ENCODE results near the gene CIAO3.

Gene CIAO3

DNA sequence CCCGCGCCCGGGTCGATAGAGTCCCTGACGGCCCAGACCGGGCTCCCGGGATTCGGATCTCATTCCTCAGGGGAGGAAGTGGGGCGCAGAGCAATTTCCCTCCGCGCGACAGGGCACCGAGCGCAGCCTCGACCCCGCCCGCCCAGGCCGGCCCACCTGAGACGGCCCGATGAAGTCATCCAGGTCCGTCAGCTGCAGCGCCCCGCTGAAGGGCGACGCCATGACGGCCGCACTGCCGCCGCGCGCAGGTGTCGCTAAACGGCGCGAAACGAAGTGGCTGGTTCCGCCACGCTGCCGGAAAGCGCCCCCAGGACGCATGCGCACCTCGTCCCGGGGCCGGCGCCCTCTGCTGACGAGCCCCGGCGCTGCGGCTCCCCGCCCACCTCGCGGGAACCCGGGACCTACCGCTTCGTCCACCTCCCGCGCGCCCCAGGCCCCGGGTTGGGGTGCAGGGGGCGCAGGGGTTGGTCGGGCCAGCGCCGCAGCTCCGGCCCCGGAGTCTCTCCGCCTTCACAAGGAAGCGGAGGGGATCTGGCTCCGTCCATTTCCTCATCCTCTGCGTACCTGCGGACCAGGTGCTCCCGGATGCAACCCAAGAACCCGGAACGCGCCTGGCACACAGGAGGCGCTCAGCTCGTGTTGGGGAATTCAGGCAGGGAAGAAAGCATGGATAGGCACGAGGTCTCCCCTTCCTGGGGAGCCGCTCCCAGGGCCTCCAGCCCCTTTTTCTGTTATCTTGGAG lies at the start of gene CIAO3:
Gene CIAO3 (minus strand): TSS at position 234 of the 742 bp plus-strand sequence. CDS start 12 bp downstream, at position 222.
- peak; percentile 88 to 90 (median 88) for DNase-seq (ENCODE audit: low read depth in 2 of 3, low spot score in 1 of 3)

DNA sequence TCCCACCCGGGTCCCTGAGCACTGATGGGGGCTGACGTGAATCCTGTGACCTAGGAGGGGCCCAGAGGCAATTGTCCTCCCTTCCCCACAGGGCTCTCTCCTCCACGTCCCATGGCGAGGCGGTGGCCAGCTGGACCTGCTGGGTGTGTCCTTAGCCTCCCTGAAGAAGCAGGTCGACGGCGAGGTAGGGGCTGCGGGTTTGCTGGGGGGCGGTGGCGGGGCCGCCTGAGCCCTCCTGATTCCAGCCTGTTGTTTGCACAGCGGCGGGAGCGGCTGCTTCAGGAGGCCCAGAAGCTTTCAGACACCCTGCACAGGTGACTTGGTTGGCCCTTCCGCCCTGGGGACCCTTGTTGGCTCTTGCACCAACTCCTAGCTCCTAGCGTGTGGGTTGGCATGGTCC lies 49.3 kb upstream of the CIAO3 start:
- DNase-seq (ENCODE audit: low read depth in 2 of 3, low spot score in 1 of 3) = no peak

DNA sequence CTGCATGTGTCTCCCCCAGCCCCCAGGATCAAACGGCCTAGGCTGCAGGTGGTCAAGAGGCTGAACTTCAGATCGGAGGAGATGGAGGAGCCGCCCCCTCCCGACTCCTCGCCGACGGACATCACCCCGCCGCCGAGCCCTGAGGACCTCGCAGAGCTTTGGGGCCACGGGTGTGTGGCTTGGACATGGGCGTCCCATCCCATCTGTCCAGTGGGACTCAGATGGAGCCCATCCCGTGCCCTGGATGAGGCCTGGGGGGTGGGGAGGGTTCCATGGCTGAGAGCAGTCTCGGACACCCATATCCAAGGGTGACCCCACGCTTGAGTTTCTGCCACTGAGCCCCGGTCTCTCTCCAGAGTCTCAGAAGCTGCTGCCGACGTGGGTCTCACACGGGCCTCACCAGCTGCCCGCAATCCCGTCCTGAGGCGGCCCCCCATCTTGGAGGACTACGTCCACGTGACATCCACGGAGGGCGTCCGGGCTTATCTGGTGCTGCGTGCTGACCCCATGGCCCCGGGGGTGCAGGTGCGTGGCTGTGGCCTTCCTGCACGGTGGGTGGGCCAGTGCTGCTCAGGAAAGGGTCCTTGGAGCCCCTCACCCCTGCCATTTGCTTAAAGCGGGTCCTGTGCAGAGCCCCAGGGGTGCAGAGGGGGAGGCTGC lies 48.5 kb upstream of the CIAO3 start:
- DNase-seq (ENCODE audit: low read depth in 2 of 3, low spot score in 1 of 3) = no peak

DNA sequence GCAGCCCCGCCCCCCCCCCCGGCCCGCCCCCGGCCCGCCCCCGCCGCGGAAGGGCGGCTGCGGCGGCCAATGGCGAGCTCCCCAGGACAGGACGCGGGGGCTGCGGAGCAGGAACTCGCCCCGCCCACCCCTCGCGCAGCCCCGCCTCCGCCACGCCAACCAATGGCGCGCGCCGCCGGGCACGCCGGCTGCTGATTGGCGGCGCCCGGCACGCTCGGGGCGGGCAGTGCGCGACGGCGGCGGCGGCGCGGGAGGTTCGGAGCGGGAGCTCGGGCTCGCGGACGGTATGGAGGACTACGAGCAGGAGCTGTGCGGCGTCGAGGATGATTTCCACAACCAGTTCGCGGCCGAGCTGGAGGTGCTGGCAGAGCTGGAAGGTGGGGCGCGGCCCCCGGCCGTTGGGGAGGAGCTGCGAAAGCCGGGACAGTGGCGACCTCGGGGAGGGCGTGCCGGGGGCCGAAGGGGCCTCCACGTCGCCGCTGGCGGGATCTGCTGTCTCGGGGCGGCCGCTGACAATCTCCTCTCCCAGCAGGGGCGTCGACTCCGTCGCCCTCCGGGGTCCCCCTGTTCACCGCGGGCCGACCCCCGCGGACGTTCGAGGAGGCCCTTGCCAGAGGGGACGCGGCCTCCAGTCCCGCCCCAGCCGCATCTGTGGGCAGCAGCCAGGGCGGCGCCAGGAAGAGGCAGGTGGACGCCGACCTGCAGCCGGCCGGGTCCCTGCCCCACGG lies 47.8 kb upstream of the CIAO3 start, which contains the start of gene CHTF18:
Gene CHTF18 (plus strand): TSS at position 222 of the 728 bp plus-strand sequence. CDS start 65 bp downstream, at position 287.
- peak; percentile 82 to 95 (median 89) for DNase-seq (ENCODE audit: low read depth in 2 of 3, low spot score in 1 of 3)

DNA sequence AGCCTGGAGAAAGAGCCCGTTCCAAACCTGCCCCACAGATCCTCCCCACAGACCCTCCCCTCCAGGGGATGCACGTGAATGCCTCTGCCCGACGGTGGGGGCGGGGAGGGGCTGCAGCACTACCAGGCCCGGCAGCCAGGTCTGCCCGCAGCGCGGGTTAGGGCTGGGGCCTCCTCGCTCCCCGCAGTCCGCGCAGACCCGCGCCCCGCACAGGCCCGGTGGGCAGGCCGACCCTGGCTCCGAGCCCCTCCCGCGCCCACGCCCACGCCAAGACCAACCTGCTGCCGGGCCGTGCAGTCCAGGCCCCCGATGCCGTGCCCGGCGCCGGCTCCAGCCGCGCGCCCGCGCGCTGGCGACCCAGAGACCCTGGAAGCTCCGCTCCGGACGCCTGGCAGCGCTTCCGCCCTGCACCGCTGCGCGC lies 47.2 kb upstream of the CIAO3 start, which contains the start of gene RPUSD1:
Gene RPUSD1 (minus strand): TSS at position 404 of the 421 bp plus-strand sequence. CDS start 644 bp downstream, outside the sequence.
- DNase-seq (ENCODE audit: low read depth in 2 of 3, low spot score in 1 of 3) = no peak

DNA sequence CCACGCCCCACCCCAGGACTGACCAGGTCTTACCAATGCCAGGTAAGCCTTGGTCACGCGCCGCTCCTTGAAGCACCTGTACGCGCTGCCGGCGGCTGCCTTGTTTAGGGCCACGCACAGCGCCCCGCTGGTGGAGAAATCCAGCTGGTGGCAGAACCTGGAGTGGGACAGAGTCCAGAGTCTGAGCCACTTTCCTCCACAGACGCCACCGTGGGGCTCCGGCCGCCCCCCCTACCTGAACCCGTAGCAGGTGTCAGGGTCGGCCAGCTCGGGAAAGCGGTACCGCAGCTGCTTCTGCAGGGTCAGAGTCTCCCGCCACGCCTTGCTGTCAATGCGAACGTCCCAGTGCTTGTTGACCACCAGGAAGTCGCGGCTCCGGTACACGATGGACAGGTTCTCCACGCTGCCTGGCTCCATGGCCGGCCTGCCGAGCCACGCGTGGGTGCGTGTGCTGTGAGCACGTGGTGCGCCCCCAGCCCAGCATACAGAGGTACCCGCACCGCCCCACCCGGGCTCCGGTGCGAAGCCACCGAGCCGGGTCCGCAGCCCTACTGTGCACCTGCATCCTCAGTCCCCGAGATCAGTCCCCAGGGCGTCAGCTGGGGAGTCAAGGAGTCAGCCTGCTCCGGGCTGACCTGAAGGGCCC lies 46.6 kb upstream of the CIAO3 start:
- DNase-seq (ENCODE audit: low read depth in 2 of 3, low spot score in 1 of 3) = no peak

DNA sequence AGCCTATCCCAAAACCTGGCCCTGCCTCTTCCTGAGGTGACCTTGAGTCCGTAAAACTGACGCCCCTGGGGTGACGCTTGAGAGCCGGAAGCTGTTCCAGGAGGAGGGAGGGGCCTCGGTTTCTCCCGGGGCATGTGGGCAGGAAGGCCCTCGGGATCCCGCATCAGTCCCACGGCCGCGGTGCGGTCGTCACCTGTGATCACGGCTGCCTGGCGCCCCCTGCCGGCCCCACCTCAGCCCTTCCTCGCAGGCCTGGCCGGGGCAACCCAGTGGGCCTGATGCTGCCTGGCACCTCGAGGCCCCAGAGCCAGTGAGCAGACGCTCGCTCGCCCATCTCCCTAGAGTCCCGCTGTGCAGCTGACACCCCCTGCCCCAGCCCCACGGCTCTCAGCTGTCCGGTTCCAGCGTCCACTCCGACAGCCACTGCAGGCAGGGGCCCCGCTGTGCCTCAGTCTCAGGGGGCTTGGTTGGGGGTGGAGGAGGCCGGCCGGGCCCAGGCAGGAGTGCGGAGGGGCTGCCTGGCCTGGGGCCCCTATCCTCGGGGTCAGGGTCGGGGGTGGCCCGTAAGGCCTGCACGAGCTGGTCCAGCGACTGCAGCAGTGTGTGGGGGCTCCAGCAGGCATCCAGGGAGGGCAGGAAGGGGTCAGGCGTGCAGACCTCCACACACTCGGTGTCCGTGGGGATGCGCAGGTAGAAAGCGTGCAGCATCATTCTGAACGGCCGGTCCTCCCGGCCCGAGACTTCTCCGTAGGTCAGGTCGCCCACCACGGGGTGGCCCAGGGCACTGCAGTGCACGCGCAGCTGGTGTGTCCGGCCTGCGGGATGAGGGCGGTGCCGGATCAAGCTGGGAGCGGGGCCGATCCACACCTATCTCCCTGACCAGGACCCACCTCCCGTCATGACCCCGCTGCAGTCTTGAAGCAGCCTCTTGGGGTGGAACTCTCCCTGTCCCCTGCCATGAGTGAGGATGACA lies 45.1 kb upstream of the CIAO3 start:
- peak; percentile 57 to 78 (median 71) for DNase-seq (ENCODE audit: low read depth in 2 of 3, low spot score in 1 of 3)

DNA sequence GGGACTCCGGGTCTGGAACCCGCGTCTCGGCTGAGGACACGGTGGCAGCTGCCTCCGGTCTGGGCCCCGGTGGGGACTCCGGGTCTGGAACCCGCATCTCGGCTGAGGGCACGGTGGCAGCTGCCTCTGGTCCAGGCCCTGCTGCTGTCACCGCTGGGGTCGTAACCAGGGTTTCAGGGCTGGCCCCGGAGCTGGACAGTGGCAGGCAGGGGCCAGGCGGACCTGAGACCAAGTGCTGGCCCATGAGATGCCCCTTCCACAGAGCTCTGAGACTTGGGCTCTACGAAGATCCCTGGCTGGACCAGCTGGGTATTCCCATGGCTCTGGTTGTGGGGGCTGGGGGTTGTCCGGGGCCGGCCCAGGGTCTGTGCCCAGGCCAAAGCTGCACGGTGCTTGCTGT lies 43.6 kb upstream of the CIAO3 start:
- DNase-seq (ENCODE audit: low read depth in 2 of 3, low spot score in 1 of 3) = no peak

DNA sequence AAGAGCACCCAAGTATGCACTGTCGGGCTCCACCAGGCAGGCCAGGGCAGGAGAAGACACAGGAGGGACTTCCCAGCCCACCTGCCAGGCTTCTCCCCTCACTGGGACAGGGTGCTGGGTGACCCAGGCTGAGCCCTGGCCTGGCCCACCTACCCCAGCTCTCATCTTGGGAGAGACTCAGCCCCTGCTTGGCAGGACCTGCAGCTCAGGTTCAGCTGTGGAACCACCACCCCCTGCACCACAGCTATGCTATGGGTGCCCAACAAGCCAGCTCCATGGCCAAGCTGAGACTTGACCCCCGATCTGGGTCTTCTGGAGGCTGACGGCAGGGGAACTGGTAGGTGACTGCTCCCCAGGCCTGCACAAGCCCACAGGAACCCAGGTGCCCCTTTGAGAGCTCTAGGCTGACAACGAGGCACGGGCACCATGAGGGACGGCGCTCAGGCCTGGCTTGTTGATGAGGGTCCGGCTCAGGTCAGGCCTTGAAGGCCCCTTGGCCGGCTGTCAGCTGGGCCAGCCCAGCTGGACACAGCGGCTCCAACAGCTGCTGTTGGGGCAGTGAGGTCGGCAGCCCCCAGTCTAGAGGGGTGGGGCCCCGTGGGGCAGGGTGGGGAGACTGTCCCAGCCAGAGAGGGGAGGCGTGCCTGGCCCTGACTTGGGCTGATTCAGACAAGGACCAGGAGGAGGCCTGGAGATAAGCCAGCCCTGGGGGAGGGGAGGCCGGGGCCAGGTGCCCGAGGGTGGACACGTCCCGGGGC lies 42.8 kb upstream of the CIAO3 start:
- no peak for DNase-seq (ENCODE audit: low read depth in 2 of 3, low spot score in 1 of 3)

DNA sequence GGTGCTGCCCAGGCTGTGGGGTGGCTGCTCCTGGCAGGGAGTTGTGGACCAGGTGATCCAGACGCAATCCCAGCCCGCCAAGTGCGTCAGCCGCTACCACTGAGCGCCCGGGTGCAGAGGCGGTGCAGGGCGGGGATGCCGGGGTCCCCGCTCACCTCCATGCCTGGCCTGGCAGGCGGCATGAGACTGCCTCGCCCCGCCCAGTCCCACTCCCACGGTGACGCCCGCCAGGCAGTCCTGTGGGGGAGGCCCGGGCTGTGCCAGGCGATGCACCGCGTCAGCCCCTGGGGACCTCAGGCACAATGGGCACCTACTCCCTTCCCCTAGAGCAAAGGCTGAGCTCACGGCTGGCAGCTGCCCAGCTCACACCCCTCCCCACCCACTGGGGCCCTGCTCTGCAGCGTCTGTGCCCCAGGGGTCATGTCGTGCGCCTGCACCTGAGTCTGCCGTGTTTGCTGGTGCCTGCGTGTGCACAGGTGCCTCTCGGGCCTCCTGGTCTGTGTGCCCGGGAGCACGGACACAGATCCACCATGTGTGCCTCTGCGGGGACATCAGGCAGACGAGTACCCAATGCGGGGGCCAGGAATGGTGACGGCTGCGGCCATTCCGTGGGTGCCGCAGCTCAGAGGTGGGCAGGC lies 42.1 kb upstream of the CIAO3 start:
- DNase-seq (ENCODE audit: low read depth in 2 of 3, low spot score in 1 of 3) = no peak

DNA sequence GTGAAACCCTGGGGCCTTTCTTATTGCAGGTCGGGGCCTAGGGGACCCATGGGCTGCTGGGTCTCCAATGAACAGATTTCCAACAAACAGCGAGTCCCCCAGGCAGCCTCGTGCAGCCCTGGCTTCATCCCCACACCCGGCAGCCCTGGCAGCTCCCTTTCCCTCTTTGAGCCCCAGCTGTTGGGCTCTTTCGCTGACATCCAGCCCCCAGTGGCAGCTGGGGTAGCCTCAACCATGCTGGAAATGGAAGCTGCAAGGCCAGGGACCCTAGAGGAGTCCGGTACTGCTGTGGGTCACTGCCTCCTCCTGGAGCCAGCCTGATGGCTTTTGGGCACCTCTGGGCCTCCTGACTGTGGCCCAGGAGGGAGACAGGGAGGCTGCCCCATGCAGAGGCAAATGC lies 41.5 kb upstream of the CIAO3 start:
- no peak for DNase-seq (ENCODE audit: low read depth in 2 of 3, low spot score in 1 of 3)

DNA sequence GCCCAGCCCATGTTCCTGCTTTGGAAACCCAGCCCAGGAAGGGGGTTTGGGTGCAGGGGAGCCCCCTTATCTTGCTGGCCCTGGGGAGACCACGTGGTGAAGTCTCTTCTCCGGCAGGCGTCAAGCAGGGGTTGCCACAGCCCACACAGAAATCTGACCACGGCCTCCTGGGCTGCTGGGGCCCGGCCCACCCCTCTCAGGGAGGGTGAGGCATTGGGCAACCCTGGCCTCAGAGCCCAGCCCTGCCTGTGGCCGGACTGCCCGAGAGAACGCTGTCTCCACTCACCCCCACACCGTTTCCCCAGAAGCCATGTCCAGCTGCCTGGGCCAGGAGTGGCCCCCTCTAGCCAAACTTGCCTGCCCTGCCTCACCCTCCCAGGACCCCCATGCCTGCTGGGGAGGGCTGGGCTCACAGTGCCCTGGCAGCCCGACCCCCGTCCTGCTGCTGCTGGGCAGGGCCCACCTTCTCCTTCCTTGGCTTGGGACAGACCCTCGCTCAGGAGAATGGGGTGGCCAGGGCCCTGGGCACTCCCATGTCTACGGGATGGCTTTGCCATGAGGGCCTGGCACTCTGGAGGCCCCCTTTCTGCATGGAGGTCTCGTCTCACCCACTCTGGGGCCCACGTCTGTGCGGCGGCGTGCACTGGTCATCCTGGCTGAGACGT lies 40.7 kb upstream of the CIAO3 start:
- DNase-seq (ENCODE audit: low read depth in 2 of 3, low spot score in 1 of 3) = no peak

DNA sequence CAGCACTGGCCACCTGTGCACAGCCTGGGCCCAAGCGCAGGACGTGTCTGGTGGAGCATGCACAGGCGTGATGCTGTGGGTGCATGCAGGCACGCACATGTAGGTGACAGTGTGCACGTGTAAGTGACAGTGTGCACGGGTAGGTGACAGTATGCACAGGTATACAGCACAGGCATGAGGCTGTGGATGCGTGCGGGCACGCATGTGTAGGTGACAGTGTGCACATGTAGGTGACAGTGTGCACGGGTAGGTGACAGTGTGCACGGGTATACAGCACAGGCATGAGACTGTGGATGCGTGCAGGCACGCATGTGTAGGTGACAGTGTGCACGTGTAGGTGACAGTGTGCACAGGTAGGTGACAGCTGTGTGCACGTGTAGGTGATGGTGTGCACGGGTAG lies 39.5 kb upstream of the CIAO3 start:
- no peak for DNase-seq (ENCODE audit: low read depth in 2 of 3, low spot score in 1 of 3)

DNA sequence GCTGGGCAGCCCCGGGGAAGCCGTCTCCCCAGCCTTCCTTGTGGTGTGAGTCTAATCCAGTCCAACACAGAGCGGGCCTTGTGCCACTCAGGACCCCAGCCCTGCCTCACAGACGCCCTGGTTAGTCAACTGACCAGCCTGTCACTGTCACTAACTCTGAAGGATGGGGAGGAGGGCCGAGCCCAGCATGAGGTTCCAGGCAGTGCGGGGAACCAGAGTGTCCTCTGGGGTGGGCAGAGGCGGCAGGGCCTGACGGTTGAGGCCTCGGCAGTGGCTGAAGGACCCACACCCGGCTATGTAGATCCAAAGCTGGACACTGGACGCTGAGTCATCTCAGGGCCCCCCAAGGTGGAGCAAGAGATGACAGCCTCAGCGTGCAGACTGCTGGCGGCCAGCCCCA lies 38.8 kb upstream of the CIAO3 start:
- no peak for DNase-seq (ENCODE audit: low read depth in 2 of 3, low spot score in 1 of 3)

DNA sequence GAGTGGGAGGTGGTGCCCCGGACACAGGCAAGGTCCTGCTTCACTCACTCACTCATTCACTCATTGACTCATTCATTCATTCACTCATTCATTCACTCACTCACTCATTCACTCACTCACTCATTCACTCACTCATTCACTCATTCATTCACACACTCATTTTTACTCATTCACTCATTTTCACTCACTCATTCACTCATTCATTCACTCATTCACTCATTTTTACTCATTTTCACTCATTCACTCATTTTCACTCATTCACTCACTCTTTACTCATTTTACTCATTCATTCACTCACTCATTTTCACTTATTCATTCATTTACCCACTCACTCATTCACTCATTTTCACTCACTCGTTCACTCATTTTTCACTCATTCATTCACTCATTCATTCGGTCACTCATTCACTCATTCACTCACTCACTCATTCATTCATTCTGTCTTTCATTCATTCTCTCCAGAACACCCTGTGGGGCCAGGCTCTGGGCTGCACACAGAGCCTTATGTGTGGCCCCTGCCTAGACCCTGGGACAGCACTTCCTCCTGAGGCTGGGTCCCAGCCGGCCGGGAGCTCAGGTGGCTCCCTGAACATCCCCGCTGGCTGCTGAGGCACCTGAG lies 38.2 kb upstream of the CIAO3 start:
- DNase-seq (ENCODE audit: low read depth in 2 of 3, low spot score in 1 of 3) = no peak

DNA sequence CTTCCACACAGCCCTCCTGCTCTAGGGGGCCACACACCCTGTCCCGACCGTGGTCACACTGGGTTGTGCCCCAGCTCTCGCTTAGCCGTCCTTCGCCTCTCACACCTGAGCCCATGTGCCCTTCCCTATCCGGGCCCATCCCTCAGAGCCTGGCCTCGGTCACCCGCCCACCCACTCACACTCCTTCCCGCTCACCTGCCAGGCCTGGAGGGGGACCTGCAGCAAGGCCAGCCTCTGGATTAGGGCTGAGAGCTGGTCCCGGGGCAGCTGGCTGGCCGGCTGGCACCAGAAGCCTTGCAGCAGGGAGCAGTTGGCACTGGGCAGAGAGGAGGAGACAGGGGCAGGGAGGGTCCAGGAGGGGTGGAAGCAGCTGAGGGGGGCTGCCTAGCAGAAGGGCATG lies 37.6 kb upstream of the CIAO3 start:
- DNase-seq (ENCODE audit: low read depth in 2 of 3, low spot score in 1 of 3) = no peak

DNA sequence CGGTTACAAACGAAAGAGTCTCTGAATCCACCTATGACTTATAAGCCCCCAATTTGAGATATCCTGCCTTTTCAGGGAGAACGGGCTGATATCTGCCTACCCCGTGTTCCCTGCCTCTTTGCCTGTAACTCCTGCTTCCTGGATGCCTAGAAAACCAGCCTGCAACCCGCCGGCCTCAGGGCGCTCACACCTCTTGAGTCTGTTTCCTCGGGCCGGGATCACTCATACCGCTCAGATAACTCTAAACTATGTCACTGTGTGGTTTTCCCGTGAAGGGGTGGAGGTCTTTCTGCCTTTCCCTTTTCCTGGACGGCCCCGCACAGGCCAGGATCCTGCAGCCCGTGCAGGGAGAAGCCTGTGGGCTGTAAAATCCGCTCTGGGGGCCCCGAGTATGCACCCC lies 37.0 kb upstream of the CIAO3 start:
- no peak for DNase-seq (ENCODE audit: low read depth in 2 of 3, low spot score in 1 of 3)

DNA sequence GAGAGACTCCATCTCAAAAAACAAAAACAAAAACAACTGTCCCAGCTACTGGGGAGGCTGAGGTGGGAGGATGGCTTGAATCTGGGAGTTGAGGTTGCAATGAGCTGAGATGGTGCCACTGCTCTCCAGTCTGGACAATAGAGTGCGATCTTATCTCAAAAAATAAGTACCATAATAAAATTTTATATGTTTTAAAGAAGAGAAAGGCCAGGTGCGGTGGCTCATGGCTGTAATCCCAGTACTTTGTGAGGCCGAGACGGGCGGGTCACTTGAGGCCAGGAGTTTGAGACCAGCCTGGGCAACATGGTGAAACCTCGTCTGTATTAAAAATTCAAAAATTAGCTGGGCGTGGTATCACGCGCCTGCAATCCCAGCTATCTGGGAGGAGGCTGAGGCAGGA lies 36.0 kb upstream of the CIAO3 start:
- no peak for DNase-seq (ENCODE audit: low read depth in 2 of 3, low spot score in 1 of 3)
